Esophagus muscularis mucosa (tissue), 4 donors: ENCODE results near the gene TSFM. TPM values are rescaled to one million over a fixed set of nuclear protein-coding genes. Genes with fewer than 3 reads are reported as not detected.
A peak's percentile ranks its signal among the peaks of the same experiment; 100 is the strongest.

Experiments used
- DNase-seq: peaks from one replicate; pipeline ENCODE4 v3.0.0-alpha.2; 2017; ENCODE audit errors: extremely low spot score
- H3K27ac ChIP-seq, 4 donors: fragments of 200-600 bp; sonication (generic); replicated peaks in 1 of 4; 1 replicate in 3 of 4; 2 replicates in 1 of 4; pipeline ENCODE4 v1.5.1; 2016 to 2019; ENCODE audit warnings: mild to moderate bottlenecking in 1 of 4
- H3K27me3 ChIP-seq, 4 donors: fragments of 200-600 bp; sonication (generic); one replicate each; pipeline versions ENCODE4 v1.5.1 to v1.6.0; 2016 to 2019
- H3K36me3 ChIP-seq, 4 donors: fragments of 200-600 bp; sonication (generic); one replicate each; pipeline ENCODE4 v1.5.1; 2016 to 2019
- H3K4me1 ChIP-seq, 4 donors: fragments of 200-600 bp; sonication (generic); one replicate each; pipeline ENCODE4 v1.5.1; 2016 to 2019
- H3K4me3 ChIP-seq, 4 donors: fragments of 200-600 bp; sonication (generic); 1 replicate in 2 of 4; 2 replicates in 2 of 4; pipeline ENCODE4 v1.5.1; 2016 to 2019; ENCODE audit warnings: mild to moderate bottlenecking in 4 of 4, moderate library complexity in 1 of 4
- H3K9me3 ChIP-seq, 4 donors: fragments of 200-600 bp; sonication (generic); 1 replicate in 3 of 4; 2 replicates in 1 of 4; pipeline ENCODE4 v1.5.1; 2016 to 2019
- EP300 ChIP-seq: sonication (generic); formaldehyde crosslinking; IDR thresholded peaks from one replicate; pipeline ENCODE4 v1.6.1; 2017; ENCODE audit warnings: antibody characterized with exemption
- POLR2A ChIP-seq: fragments of 450-650 bp; IDR thresholded peaks from one replicate; pipeline ENCODE4 v1.6.1; 2017; ENCODE audit warnings: antibody characterized with exemption, moderate library complexity, mild to moderate bottlenecking, low read depth
- POLR2AphosphoS5 ChIP-seq, 2 donors: sonication (generic); formaldehyde crosslinking; IDR thresholded peaks; one replicate each; pipeline ENCODE4 v1.6.1; 2017; ENCODE audit warnings: antibody characterized with exemption in 2 of 2
- WGBS: methylation state at CpG from one replicate; pipeline ENCODE4 v1.1.5; 2018; 5-methylcytosine and 5-hydroxymethylcytosine counted together
- intact Hi-C: fragments of 100-400 bp; cut with DNase I; formaldehyde crosslinking; loops from one replicate; pipeline ENCODE4 v1.15.1; 2023
- total RNA-seq, 4 donors: library from RNA; depleted of rRNA; stranded (reverse); fragments of >200 nt; gene quantifications; one replicate each; pipeline versions ENCODE4 v1.1.0 to v1.2.1, GENCODE V29; 2016
- TF ChIP-seq, protein P1 (sequence below), 3 experiments: fragments of 200-600 bp in 2 of 3; fragments of 450-650 bp in 1 of 3; sonication (generic) in 2 of 3; IDR thresholded peaks; one replicate each; pipeline ENCODE4 v1.5.1; 2017 to 2019; ENCODE audit warnings: antibody characterized with exemption in 3 of 3, mild to moderate bottlenecking in 2 of 3, moderate library complexity in 1 of 3

The TSFM gene
- total RNA-seq, 4 donors from 2014 or later = 17.6 to 38.4 (median 29.2) TPM

DNA sequence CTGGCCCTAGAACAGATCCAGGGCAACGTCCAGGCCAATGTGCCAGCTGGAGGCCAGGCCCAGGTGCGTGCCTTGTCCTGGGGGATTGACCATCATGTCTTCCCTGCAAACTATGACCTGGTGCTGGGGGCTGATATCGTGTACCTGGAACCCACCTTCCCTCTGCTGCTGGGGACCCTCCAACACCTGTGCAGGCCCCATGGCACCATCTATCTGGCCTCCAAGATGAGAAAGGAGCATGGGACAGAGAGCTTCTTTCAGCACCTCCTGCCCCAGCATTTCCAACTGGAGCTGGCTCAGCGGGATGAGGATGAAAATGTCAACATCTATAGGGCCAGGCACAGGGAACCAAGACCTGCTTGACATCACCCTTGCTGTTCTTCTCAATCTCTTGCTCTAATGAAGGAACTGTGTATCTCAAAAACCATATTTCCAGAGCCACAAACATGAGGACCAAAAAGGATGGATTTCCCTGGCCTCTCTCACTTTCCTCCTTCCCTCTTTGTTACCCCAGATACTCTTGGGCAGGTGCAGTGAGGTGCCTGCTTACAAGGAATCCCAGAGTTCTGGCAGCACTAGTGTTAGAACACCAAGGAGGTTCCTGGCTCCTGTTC lies 2.2 kb upstream of the TSFM start:
- Histone ChIP-seq H3K27ac (no peak overlapping the region), H3K9me3 (no peaks in the 10 kb centered on the region), H3K36me3 (peaks cover 0 to 39% (median 18%) of the 10 kb centered on the region in 4 donors), H3K4me3 (no peak overlapping the region), H3K27me3 (no peaks in the 10 kb centered on the region), H3K4me1 (peaks cover 14 to 28% (median 20%) of the 10 kb centered on the region in 4 donors)
- TF ChIP-seq EP300 = no peak
- TF ChIP-seq, protein P1, sequence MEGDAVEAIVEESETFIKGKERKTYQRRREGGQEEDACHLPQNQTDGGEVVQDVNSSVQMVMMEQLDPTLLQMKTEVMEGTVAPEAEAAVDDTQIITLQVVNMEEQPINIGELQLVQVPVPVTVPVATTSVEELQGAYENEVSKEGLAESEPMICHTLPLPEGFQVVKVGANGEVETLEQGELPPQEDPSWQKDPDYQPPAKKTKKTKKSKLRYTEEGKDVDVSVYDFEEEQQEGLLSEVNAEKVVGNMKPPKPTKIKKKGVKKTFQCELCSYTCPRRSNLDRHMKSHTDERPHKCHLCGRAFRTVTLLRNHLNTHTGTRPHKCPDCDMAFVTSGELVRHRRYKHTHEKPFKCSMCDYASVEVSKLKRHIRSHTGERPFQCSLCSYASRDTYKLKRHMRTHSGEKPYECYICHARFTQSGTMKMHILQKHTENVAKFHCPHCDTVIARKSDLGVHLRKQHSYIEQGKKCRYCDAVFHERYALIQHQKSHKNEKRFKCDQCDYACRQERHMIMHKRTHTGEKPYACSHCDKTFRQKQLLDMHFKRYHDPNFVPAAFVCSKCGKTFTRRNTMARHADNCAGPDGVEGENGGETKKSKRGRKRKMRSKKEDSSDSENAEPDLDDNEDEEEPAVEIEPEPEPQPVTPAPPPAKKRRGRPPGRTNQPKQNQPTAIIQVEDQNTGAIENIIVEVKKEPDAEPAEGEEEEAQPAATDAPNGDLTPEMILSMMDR (IDR thresholded peaks at IDR 0.05) = no peak
- no peak for TF ChIP-seq POLR2A
- TF ChIP-seq POLR2AphosphoS5 (IDR thresholded peaks at IDR 0.05) = no peak
- 92% methylated on average over 3 of the region's 4 CpGs for WGBS
- intact Hi-C loops = loop anchor here (5.0 kb wide), 1 partner anchor 52 kb away; no protein-coding TSS in a partner anchor
- no peak for DNase-seq

DNA sequence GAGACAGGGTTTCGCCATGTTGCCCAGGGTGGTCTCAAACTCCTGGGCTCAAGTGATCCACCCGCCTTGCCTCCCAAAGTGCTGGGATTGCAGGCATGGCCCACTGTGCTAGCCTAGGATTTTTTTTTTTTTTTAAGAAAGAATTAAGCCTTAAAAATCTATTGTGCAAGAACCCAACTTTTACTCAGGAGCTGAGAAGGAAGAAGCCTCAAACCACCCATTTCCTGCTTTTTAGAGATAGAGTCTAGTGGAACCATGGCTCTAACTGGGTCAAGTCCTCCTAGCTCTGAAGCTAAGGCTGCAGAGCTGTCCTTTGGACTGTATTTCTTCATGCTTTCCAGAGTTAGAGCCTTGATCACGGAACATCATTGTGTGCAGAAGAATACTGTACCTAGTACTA lies 1.3 kb upstream of the TSFM start:
- intact Hi-C loops = loop anchor here (5.0 kb wide), 1 partner anchor 51 kb away; no protein-coding TSS in a partner anchor
- DNase-seq = no peak
- H3K27ac ChIP-seq = no peak overlapping the region

DNA sequence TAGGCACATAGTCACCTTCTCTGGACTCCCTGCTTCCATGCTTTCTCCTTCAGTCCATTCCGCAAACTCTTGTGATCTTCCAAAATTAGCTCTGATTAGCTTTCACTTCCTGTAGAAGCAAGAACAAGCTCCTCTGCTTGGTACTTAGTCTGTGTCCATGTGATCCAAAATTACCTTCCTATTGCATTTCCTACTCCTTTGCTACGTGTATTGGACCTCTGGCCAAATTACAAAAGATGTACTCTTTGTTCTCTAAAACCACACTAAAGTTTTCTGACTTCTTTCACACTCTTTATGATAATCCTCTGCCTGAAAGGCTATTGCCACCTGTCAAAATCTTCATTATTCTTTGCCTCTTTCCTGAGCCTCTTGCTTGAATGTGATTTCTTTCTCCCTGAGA lies 786 bp upstream of the TSFM start:
- H3K27me3 ChIP-seq = no peaks in the 10 kb centered on the region
- intact Hi-C loops = loop anchor here (1.0 to 5.0 kb wide), 2 partner anchors 50 to 124 kb away; no protein-coding TSS in a partner anchor
- H3K36me3 ChIP-seq = peaks cover 8 to 43% (median 29%) of the 10 kb centered on the region in 4 donors
- no peaks in the 10 kb centered on the region for H3K9me3 ChIP-seq
- H3K27ac ChIP-seq = peak overlapping the region in 1 of 4 donors; percentile 74
- no peak overlapping the region for H3K4me3 ChIP-seq
- TF ChIP-seq EP300 = no peak
- no peak for TF ChIP-seq POLR2AphosphoS5 (IDR thresholded peaks at IDR 0.05)
- no peak for TF ChIP-seq POLR2A
- TF ChIP-seq, protein P1 (IDR thresholded peaks at IDR 0.05) = no peak
- DNase-seq = no peak
- 55% methylated on average over 2 of the region's 2 CpGs for WGBS
- peaks cover 14 to 29% (median 20%) of the 10 kb centered on the region in 4 donors for H3K4me1 ChIP-seq

More for the DNA sequence above, 1.3 kb upstream of the TSFM start:
- H3K4me1 ChIP-seq = peaks cover 14 to 29% (median 20%) of the 10 kb centered on the region in 4 donors
- no peaks in the 10 kb centered on the region for H3K9me3 ChIP-seq
- peaks cover 2 to 39% (median 24%) of the 10 kb centered on the region in 4 donors for H3K36me3 ChIP-seq
- no peak overlapping the region for H3K4me3 ChIP-seq
- TF ChIP-seq POLR2A (no peak), EP300 (no peak), POLR2AphosphoS5 (IDR thresholded peaks at IDR 0.05) (no peak)
- TF ChIP-seq, protein P1 (IDR thresholded peaks at IDR 0.05) = no peak
- H3K27me3 ChIP-seq = no peaks in the 10 kb centered on the region
- WGBS = 92% methylated on average over 3 of the region's 3 CpGs

DNA sequence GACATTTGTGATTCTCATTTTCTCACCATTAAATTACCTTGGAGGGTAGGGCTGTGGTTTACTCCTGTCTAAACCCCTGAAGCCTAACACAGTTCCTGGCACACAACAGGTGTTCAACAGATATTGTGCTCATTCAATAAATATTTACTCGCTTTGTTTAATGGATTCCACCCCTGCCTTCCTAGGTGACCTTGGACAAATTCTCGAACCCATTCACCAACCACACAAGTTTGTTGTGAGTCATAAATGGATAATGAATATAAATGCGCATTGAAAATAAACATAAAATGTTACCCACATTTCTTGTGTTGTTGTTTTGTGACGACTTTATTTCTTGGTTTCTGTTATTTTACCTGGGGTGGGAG lies 362 bp upstream of the TSFM start:
- H3K36me3 ChIP-seq = peaks cover 12 to 47% (median 34%) of the 10 kb centered on the region in 4 donors
- H3K4me1 ChIP-seq = peaks cover 14 to 29% (median 20%) of the 10 kb centered on the region in 4 donors
- H3K9me3 ChIP-seq = no peaks in the 10 kb centered on the region
- WGBS = 26% methylated on average over 4 of the region's 4 CpGs
- H3K27me3 ChIP-seq = no peaks in the 10 kb centered on the region
- H3K27ac ChIP-seq = peak overlapping the region in 3 of 4 donors; percentile 74 to 77 (median 74)
- TF ChIP-seq EP300 (no peak), POLR2AphosphoS5 (IDR thresholded peaks at IDR 0.05) (no peak), POLR2A (no peak)
- TF ChIP-seq, protein P1 (IDR thresholded peaks at IDR 0.05) = no peak
- H3K4me3 ChIP-seq = peak overlapping the region; percentile 66 to 99 (median 92)
- DNase-seq = no peak
- intact Hi-C loops = loop anchor here (1.0 to 5.0 kb wide), 2 partner anchors 50 to 123 kb away; no protein-coding TSS in a partner anchor
